Tibial nerve (tissue), 4 donors: ENCODE results near the gene UPB1. TPM values are rescaled to one million over a fixed set of nuclear protein-coding genes. Genes with fewer than 3 reads are reported as not detected.
"Not testable (repeated sequence)": the region's sequence is repeated elsewhere in the genome, so short reads cannot be mapped to it uniquely, and the experiment has no call there.

ENCODE experiments used
- DNase-seq, 2 donors: peaks; one replicate each; pipeline ENCODE4 v3.0.0-alpha.2; 2019; ENCODE audit warnings: low spot score in 2 of 2
- H3K27ac ChIP-seq, 4 donors: fragments of 200-600 bp; sonication (generic) in 3 of 4; one replicate each; pipeline ENCODE4 v1.5.1; 2017 to 2019; ENCODE audit warnings: mild to moderate bottlenecking in 1 of 4
- H3K27me3 ChIP-seq, 2 donors: fragments of 200-600 bp; sonication (generic) in 1 of 2; one replicate each; pipeline versions ENCODE4 v1.5.1 to v1.6.0; 2017 to 2019
- H3K36me3 ChIP-seq, 3 donors: fragments of 200-600 bp; sonication (generic); one replicate each; pipeline ENCODE4 v1.5.1; 2018 to 2019
- H3K4me1 ChIP-seq, 4 donors: fragments of 200-600 bp; sonication (generic) in 3 of 4; one replicate each; pipeline ENCODE4 v1.5.1; 2017 to 2019
- H3K4me3 ChIP-seq, 4 donors: fragments of 200-600 bp; sonication (generic) in 3 of 4; one replicate each; pipeline ENCODE4 v1.5.1; 2017 to 2019; ENCODE audit warnings: mild to moderate bottlenecking in 1 of 4, moderate library complexity in 1 of 4
- H3K9me3 ChIP-seq, 4 donors: fragments of 200-600 bp; sonication (generic) in 3 of 4; one replicate each; pipeline ENCODE4 v1.5.1; 2017 to 2019
- EP300 ChIP-seq, 2 donors: sonication (generic); formaldehyde crosslinking; IDR thresholded peaks; one replicate each; pipeline ENCODE4 v1.6.1; 2017; ENCODE audit warnings: antibody characterized with exemption in 2 of 2, mild to moderate bottlenecking in 1 of 2
- POLR2A ChIP-seq, 2 donors: fragments of 450-650 bp; IDR thresholded peaks; one replicate each; pipeline ENCODE4 v1.6.1; 2017; ENCODE audit warnings: antibody characterized with exemption in 2 of 2, mild to moderate bottlenecking in 2 of 2, moderate library complexity in 2 of 2
- WGBS, 2 donors: methylation state at CpG; one replicate each; pipeline ENCODE4 v1.1.5; 2018; 5-methylcytosine and 5-hydroxymethylcytosine counted together
- total RNA-seq, 4 donors: library from RNA; depleted of rRNA; stranded (reverse); fragments of >200 nt; gene quantifications; one replicate each; pipeline ENCODE4 v1.1.0, GENCODE V29; 2016
- TF ChIP-seq, protein P1 (sequence below), 5 experiments: fragments of 200-600 bp in 3 of 5; fragments of 450-650 bp in 2 of 5; sonication (generic) in 3 of 5; IDR thresholded peaks; one replicate each; pipeline ENCODE4 v1.5.1; 2016 to 2019; ENCODE audit warnings: antibody characterized with exemption in 5 of 5, mild to moderate bottlenecking in 3 of 5, moderate library complexity in 2 of 5

The UPB1 gene
- total RNA-seq, 4 donors from 2014 or later: 0.44 to 0.98 (median 0.63) TPM; not detected in 1

DNA sequence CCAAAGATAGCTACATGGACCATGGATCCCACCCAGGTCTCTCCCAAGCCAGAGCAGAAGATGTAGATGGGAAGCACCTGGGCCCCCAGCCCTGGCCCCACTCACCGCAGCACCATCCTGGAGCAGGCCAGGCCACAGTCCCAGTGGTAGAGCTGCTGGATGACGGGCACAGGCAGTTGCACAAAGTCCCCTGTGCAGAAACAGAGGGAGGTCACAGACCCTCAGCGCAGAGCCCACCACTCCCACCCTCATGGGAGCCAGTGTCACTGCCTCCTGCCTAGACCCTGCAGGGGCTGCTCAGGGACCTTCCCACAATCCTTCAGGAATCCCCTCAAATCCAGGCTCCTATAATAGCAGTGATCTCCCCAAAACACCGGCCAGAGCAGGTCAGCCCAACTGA is 53.7 kb downstream of the UPB1 start:
- Histone ChIP-seq H3K36me3 (peaks cover 6 to 53% (median 20%) of the 10 kb centered on the region in 3 donors), H3K27ac (no peak overlapping the region), H3K9me3 (no peaks in the 10 kb centered on the region), H3K27me3 (no peaks in the 10 kb centered on the region), H3K4me1 (peaks cover 0 to 55% (median 23%) of the 10 kb centered on the region in 4 donors), H3K4me3 (no peak overlapping the region)
- WGBS, 2 donors: 92 to 95% methylated on average over 2 to 3 of the region's 4 CpGs
- no peak for DNase-seq
- no peak for TF ChIP-seq POLR2A (IDR thresholded peaks at IDR 0.05)
- TF ChIP-seq EP300 (IDR thresholded peaks at IDR 0.05): no peak
- TF ChIP-seq, protein P1, sequence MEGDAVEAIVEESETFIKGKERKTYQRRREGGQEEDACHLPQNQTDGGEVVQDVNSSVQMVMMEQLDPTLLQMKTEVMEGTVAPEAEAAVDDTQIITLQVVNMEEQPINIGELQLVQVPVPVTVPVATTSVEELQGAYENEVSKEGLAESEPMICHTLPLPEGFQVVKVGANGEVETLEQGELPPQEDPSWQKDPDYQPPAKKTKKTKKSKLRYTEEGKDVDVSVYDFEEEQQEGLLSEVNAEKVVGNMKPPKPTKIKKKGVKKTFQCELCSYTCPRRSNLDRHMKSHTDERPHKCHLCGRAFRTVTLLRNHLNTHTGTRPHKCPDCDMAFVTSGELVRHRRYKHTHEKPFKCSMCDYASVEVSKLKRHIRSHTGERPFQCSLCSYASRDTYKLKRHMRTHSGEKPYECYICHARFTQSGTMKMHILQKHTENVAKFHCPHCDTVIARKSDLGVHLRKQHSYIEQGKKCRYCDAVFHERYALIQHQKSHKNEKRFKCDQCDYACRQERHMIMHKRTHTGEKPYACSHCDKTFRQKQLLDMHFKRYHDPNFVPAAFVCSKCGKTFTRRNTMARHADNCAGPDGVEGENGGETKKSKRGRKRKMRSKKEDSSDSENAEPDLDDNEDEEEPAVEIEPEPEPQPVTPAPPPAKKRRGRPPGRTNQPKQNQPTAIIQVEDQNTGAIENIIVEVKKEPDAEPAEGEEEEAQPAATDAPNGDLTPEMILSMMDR (IDR thresholded peaks at IDR 0.05): no peak

DNA sequence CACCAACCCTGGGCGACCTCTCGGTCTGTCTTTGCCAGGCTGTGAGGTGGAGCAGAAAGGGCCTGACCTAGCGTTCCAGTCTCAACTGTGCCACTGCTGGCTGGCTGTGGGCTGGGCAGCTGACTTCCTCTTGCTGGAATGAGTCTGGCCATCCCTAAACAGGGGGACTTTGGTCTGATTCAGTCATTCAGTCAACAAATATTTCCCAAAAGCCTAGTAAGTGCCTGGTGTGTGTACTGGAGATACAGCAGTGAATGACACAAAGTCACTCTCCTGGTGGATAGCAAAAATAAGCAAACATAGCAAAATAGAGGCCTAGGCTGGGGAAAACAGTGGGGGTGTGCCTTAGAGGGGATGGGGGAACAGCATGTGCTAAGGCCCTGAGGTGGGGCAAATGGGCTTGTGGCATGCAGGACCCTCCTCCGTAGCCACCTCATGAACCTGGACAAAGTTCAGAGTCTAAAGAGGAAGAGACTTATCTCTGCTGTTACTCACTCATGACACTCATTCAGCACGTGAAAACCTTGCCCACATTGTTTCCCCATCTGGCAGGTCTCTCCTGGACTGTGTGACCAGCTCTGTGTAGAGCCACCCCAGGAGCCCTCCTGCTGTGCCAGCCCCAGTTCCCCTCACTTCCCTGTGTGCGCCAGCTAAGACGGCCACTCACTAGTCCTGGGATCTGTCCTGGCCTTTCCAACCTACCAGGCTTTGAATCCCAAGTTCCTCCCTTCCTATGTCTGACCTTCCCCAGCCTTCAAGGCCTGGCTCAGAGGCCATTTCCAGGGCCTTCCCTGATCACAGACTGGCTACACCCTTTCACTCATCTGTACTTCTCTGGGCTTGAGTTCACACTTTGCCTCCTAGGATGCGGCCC is 55.1 kb downstream of the UPB1 start:
- Histone ChIP-seq H3K36me3 (peaks cover 6 to 44% (median 20%) of the 10 kb centered on the region in 3 donors), H3K27me3 (no peaks in the 10 kb centered on the region), H3K27ac (peak overlapping the region in 1 of 4 donors; percentile 28), H3K4me3 (no peak overlapping the region), H3K4me1 (peaks cover 0 to 47% (median 23%) of the 10 kb centered on the region in 4 donors), H3K9me3 (no peaks in the 10 kb centered on the region)
- TF ChIP-seq POLR2A (IDR thresholded peaks at IDR 0.05) (no peak), EP300 (IDR thresholded peaks at IDR 0.05) (no peak)
- TF ChIP-seq, protein P1 (IDR thresholded peaks at IDR 0.05): no peak
- 84 to 85% methylated on average over 8 of the region's 8 CpGs for WGBS, 2 donors
- no peak for DNase-seq

DNA sequence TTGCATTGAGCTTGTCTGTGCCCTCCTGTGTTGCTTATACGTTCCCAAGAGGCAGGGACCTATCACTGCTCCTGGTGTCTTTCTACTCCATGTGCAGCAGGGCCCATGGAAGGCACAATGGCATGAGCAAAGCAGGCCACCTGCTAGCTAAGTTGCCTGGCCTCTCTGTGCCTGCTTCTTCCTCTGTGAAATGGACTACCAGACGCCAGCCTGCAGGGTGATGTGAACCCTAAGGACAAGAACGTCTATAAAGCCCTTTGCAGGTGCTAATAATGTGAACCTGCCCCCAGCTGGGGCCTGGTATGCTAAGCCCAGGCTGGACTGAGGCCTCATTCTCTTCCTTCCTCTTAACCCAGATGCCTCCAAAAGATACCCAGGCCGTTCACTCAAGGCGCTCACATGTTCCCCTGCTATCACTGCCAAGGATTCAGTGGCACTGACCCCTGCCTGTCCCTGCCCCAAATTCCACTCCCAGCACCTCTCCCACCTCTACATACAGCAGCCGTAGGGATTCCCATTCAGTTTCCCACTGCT is 55.8 kb downstream of the UPB1 start:
- TF ChIP-seq POLR2A (IDR thresholded peaks at IDR 0.05): no peak
- TF ChIP-seq, protein P1 (IDR thresholded peaks at IDR 0.05): no peak
- TF ChIP-seq EP300 (IDR thresholded peaks at IDR 0.05): no peak
- H3K27me3 ChIP-seq: no peaks in the 10 kb centered on the region
- WGBS, 2 donors: 80 to 84% methylated on average over 6 of the region's 6 CpGs
- no peaks in the 10 kb centered on the region for H3K9me3 ChIP-seq
- H3K4me3 ChIP-seq: no peak overlapping the region
- H3K36me3 ChIP-seq: peaks cover 6 to 41% (median 20%) of the 10 kb centered on the region in 3 donors
- DNase-seq: no peak
- H3K27ac ChIP-seq: peak overlapping the region in 1 of 4 donors; percentile 28
- peaks cover 0 to 41% (median 23%) of the 10 kb centered on the region in 4 donors for H3K4me1 ChIP-seq

DNA sequence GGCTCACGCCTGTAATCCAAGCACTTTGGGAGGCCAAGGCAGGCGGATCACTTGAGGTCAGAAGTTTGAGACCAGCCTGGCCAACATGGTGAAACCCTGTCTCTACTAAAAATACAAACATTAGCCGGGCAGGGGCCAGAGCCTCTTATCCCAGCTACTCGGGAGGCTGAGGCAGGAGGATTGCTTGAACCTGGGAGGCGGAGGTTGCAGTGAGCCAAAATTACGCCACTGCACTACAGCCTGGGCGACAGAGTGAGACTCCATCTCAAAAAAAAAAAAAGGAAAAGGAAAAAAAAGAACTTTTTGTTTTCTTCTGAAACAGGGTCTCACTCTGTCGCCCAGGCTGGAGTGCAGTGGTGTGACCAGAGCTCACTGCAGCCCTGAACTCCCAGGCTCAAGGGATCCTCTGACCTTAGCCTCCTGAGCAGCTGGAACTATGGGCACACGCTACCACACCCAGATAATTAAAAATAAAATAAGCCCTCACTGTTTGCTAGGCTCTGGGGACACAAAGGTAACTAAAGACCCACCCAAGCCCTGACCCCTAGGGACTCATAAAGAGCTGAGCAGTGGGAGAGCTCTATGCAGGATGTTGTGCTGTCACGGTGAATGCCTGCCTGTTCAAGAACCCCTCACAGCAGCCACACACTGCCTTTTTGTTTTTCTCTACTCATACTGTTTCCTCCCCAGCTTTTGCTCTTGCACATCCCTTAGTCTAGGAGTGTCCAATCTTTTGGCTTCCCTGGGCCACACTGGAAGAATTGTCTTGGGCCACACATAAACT is 57.6 kb downstream of the UPB1 start:
- not testable (repeated sequence) for H3K27me3 ChIP-seq, H3K9me3 ChIP-seq, H3K4me3 ChIP-seq, DNase-seq
- Histone ChIP-seq H3K4me1 (peaks cover 5 to 51% (median 33%) of the 10 kb centered on the region in 4 donors), H3K36me3 (peaks cover 3 to 27% (median 5%) of the 10 kb centered on the region in 3 donors), H3K27ac (peak overlapping the region in 3 of 4 donors; percentile 6 to 95 (median 91))
- 54 to 60% methylated on average over 10 of the region's 10 CpGs for WGBS, 2 donors

DNA sequence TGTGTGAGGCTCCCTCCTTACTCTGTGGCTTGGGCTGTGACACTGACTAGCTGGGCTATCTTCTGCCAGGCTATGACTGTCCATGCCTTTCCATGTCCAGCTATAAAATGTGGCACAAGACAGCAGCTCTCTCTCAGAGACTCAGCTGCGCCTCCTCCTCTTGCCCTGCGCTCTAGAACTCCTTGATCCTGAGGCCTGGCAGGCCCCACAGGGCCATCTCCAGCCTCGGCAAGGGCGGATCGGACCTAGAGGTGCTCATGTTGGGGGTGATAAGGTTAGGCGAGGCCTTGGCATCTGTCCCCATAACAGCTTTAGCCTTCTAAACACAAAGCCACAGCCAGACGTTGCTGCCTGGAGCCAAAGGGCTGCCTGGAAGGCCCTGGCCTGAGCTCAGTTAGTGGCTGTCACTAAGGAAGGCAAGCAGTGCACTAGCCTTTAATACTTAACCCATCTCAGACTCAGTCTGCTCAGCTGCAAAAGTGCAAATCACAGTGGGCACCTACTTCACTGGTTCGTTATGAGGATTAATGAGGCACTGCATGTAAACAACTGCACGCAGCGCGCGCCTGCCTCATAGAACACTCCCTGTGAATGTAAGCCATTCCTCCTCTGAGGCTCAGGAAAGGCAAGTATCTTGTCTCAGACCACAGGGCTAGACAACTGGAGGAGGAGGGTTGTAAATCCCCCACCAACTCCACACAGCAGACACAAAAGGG is 58.6 kb downstream of the UPB1 start:
- peaks cover 5 to 62% (median 33%) of the 10 kb centered on the region in 4 donors for H3K4me1 ChIP-seq
- H3K27ac ChIP-seq: peak overlapping the region in 3 of 4 donors; percentile 91 to 98 (median 95)
- H3K9me3 ChIP-seq: no peaks in the 10 kb centered on the region
- peak overlapping the region; percentile 71 to 95 (median 85) for H3K4me3 ChIP-seq
- peaks cover 3 to 27% (median 8%) of the 10 kb centered on the region in 3 donors for H3K36me3 ChIP-seq
- no peak for TF ChIP-seq EP300 (IDR thresholded peaks at IDR 0.05)
- TF ChIP-seq, protein P1 (IDR thresholded peaks at IDR 0.05): no peak
- TF ChIP-seq POLR2A (IDR thresholded peaks at IDR 0.05): no peak
- no peak for DNase-seq
- no peaks in the 10 kb centered on the region for H3K27me3 ChIP-seq
- WGBS, 2 donors: 26 to 35% methylated on average over 9 to 12 of the region's 12 CpGs
